Trophoblast cell (in vitro differentiated cells and primary cell): ENCODE data around the gene PLA2G12B.

Source experiments
- DNase-seq, 2 donors: peaks; one replicate each; pipeline ENCODE4 v3.0.0-alpha.2; 2016
- H2AFZ ChIP-seq: 2 replicates; pipeline ENCODE4 v1.6.1; 2013; ENCODE audit warnings: low read length, moderate library complexity, mild to moderate bottlenecking; ENCODE audit not compliant: insufficient read depth, poor library complexity
- H2AK5ac ChIP-seq: 2 replicates; pipeline ENCODE4 v1.6.1; 2013; ENCODE audit warnings: mild to moderate bottlenecking, low read length
- H2BK120ac ChIP-seq: 2 replicates; pipeline ENCODE4 v1.6.1; 2013; ENCODE audit warnings: low read length, mild to moderate bottlenecking, moderate library complexity; ENCODE audit not compliant: insufficient read depth, poor library complexity
- H2BK12ac ChIP-seq: 2 replicates; pipeline ENCODE4 v1.6.1; 2013; ENCODE audit warnings: mild to moderate bottlenecking, low read length, moderate library complexity
- H2BK5ac ChIP-seq: 2 replicates; pipeline ENCODE4 v1.6.1; 2013; ENCODE audit warnings: low read length, low read depth, moderate library complexity, mild to moderate bottlenecking; ENCODE audit not compliant: poor library complexity
- H3K14ac ChIP-seq: 2 replicates; pipeline ENCODE4 v1.6.1; 2013; ENCODE audit warnings: mild to moderate bottlenecking, low read length
- H3K18ac ChIP-seq: 2 replicates; pipeline ENCODE4 v1.6.1; 2013; ENCODE audit warnings: mild to moderate bottlenecking, low read length
- H3K23ac ChIP-seq: 2 replicates; pipeline ENCODE4 v1.6.1; 2013; ENCODE audit warnings: low read length
- H3K27ac ChIP-seq: 2 replicates; pipeline ENCODE4 v1.5.1; 2013; ENCODE audit warnings: low read depth, mild to moderate bottlenecking, inconsistent platforms, low read length, moderate library complexity
- H3K27me3 ChIP-seq: 2 replicates; pipeline ENCODE4 v1.6.1; 2013; ENCODE audit warnings: inconsistent platforms, mild to moderate bottlenecking, low read length, moderate library complexity; ENCODE audit not compliant: insufficient read depth
- H3K36me3 ChIP-seq, 2 experiments: 1 replicate in 1 of 2; 2 replicates in 1 of 2; pipeline ENCODE4 v1.6.1; 2013; ENCODE audit warnings: low read length in 2 of 2, mild to moderate bottlenecking in 2 of 2, moderate library complexity in 1 of 2; ENCODE audit not compliant: insufficient read depth in 2 of 2, control insufficient read depth in 1 of 2
- H3K4ac ChIP-seq: 2 replicates; pipeline ENCODE4 v1.6.1; 2013; ENCODE audit warnings: low read depth, mild to moderate bottlenecking, low read length, moderate library complexity
- H3K4me1 ChIP-seq, 2 experiments: 1 replicate in 1 of 2; 2 replicates in 1 of 2; pipeline ENCODE4 v1.6.1; 2013; ENCODE audit warnings: low read length in 2 of 2, mild to moderate bottlenecking in 2 of 2, moderate library complexity in 1 of 2; ENCODE audit not compliant: insufficient read depth in 2 of 2, control insufficient read depth in 1 of 2
- H3K4me2 ChIP-seq: 2 replicates; pipeline ENCODE4 v1.6.1; 2013; ENCODE audit warnings: inconsistent platforms, mild to moderate bottlenecking, low read length, moderate library complexity
- H3K4me3 ChIP-seq: 2 replicates; pipeline ENCODE4 v1.5.1; 2013; ENCODE audit warnings: mild to moderate bottlenecking, low read depth, low read length, inconsistent platforms
- H3K79me1 ChIP-seq: one replicate; pipeline ENCODE4 v1.6.1; 2013; ENCODE audit warnings: low read length
- H3K79me2 ChIP-seq: 2 replicates; pipeline ENCODE4 v1.6.1; 2013; ENCODE audit warnings: low read length, mild to moderate bottlenecking; ENCODE audit not compliant: control insufficient read depth, insufficient read depth, poor library complexity
- H3K9ac ChIP-seq: 2 replicates; pipeline ENCODE4 v1.6.1; 2013; ENCODE audit warnings: mild to moderate bottlenecking, low read length
- H3K9me3 ChIP-seq: 2 replicates; pipeline ENCODE4 v1.6.1; 2013; ENCODE audit warnings: low read depth, mild to moderate bottlenecking, control low read depth, inconsistent platforms, low read length; ENCODE audit not compliant: insufficient read depth
- H4K12ac ChIP-seq: 2 replicates; pipeline ENCODE4 v1.6.1; 2013; ENCODE audit warnings: low read depth, mild to moderate bottlenecking, low read length, moderate library complexity
- H4K8ac ChIP-seq: 2 replicates; pipeline ENCODE4 v1.6.1; 2013; ENCODE audit warnings: low read depth, mild to moderate bottlenecking, low read length, moderate library complexity
- H4K91ac ChIP-seq: one replicate; pipeline ENCODE4 v1.6.1; 2013; ENCODE audit warnings: low read depth, mild to moderate bottlenecking, low read length, moderate library complexity
- WGBS: extraction: QIAGEN DNeasy Blood & Tissue Kit; methylation state at CpG from one replicate; pipeline ENCODE4 v1.1.7; 2013; ENCODE audit warnings: missing lambda C conversion rate; ENCODE audit not compliant: insufficient read length, insufficient coverage; ENCODE audit errors: extremely low coverage; 5-methylcytosine and 5-hydroxymethylcytosine counted together

Gene PLA2G12B

DNA sequence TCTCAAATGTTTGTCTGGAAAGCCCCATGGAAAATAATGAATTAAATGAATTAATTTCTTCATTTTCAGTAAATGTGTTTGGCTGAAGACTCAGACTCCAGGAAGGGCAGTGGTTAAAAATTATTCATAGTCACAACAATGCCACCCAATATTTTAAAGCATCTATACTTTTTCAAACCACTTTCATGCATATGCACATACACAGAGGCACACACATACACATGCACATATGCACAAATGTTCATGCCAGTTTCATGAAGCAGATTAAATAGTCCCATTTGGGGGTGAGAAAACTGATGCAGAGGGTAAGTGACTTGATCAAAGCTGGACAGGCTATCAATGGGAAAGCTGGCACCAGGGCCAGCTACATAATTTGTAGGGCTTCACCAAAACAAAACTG lies 1.4 kb upstream of the PLA2G12B start:
- H4K91ac ChIP-seq, result no peak overlapping the region
- H2BK5ac ChIP-seq, result no peak overlapping the region
- no peaks in the 10 kb centered on the region for H3K36me3 ChIP-seq
- H3K9me3 ChIP-seq, result peaks cover 3% of the 10 kb centered on the region
- no peak overlapping the region for H2BK120ac ChIP-seq
- no peaks in the 10 kb centered on the region for H3K79me1 ChIP-seq
- no peak overlapping the region for H2AK5ac ChIP-seq
- no peak overlapping the region for H4K12ac ChIP-seq
- H3K79me2 ChIP-seq, result no peaks in the 10 kb centered on the region
- H2AFZ ChIP-seq, result no peak overlapping the region
- H3K4me1 ChIP-seq, result peaks cover 3 to 9% of the 10 kb centered on the region in 2 experiments
- DNase-seq, result no peak
- no peak overlapping the region for H3K4me3 ChIP-seq
- H3K9ac ChIP-seq, result no peak overlapping the region
- H4K8ac ChIP-seq, result no peak overlapping the region
- no peak overlapping the region for H3K4ac ChIP-seq
- H3K27ac ChIP-seq, result no peak overlapping the region
- H3K23ac ChIP-seq, result no peak overlapping the region
- H3K27me3 ChIP-seq, result no peaks in the 10 kb centered on the region
- no peak overlapping the region for H3K14ac ChIP-seq
- H2BK12ac ChIP-seq, result no peak overlapping the region
- no peak overlapping the region for H3K18ac ChIP-seq
- H3K4me2 ChIP-seq, result no peak overlapping the region

DNA sequence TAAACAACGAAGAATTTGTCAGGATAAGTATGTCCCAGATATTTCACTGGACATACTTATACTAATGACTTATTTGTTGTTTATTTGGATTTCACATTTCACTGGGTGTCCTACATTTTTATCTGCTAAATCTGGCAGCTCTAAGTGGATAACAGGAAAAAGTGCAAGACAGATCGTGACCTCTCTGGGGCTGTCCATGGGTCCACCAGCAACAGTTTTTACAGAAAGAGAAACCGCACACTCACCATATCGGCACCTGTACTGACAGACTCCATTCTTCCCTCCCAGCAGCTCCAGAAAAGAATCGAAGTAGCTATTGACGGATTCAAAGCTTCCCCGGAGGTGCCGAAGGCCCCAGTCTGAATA lies 393 bp downstream of the PLA2G12B start:
- no peak overlapping the region for H2AK5ac ChIP-seq
- H2BK12ac ChIP-seq, result no peak overlapping the region
- no peaks in the 10 kb centered on the region for H3K79me2 ChIP-seq
- H2BK5ac ChIP-seq, result no peak overlapping the region
- no peak overlapping the region for H3K27ac ChIP-seq
- peaks cover 3% of the 10 kb centered on the region for H3K9me3 ChIP-seq
- no CpG with 5 or more reads among the region's 8 CpGs for WGBS
- H3K4ac ChIP-seq, result no peak overlapping the region
- DNase-seq, result no peak
- H3K4me2 ChIP-seq, result no peak overlapping the region
- no peak overlapping the region for H2BK120ac ChIP-seq
- H3K18ac ChIP-seq, result no peak overlapping the region
- H3K9ac ChIP-seq, result no peak overlapping the region
- no peak overlapping the region for H3K14ac ChIP-seq
- H3K79me1 ChIP-seq, result no peaks in the 10 kb centered on the region
- H4K91ac ChIP-seq, result no peak overlapping the region
- no peaks in the 10 kb centered on the region for H3K27me3 ChIP-seq
- H3K4me3 ChIP-seq, result no peak overlapping the region
- no peak overlapping the region for H4K12ac ChIP-seq
- H4K8ac ChIP-seq, result no peak overlapping the region
- no peaks in the 10 kb centered on the region for H3K36me3 ChIP-seq
- H3K23ac ChIP-seq, result no peak overlapping the region
- H2AFZ ChIP-seq, result no peak overlapping the region
- H3K4me1 ChIP-seq, result peaks cover 3 to 9% of the 10 kb centered on the region in 2 experiments

DNA sequence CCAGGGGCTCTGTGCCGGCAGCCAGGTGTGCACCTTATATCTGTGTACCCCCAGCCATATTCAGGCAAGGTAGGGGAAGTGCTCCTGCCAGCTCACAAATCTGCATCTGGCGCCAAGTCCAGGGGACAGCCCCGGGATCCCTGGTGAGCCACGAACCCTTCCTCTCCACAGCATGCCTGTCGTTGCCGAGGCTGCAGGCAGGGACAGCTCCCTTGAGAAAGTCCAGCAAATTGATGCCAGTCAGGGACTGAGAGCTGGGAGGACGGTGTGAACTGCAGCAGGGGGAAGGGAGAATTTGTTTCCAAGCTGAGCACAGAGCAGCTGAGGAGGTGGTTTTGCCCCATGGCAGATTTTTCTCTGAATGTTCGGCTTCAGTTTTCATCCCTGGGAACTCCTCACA lies 919 bp downstream of the PLA2G12B start:
- H3K18ac ChIP-seq, result no peak overlapping the region
- peaks cover 3 to 9% of the 10 kb centered on the region in 2 experiments for H3K4me1 ChIP-seq
- no CpG with 5 or more reads among the region's 8 CpGs for WGBS
- H3K9ac ChIP-seq, result no peak overlapping the region
- H3K4me2 ChIP-seq, result no peak overlapping the region
- no peak overlapping the region for H2BK12ac ChIP-seq
- no peak overlapping the region for H3K27ac ChIP-seq
- H2BK5ac ChIP-seq, result no peak overlapping the region
- H3K79me2 ChIP-seq, result no peaks in the 10 kb centered on the region
- no peak overlapping the region for H4K8ac ChIP-seq
- no peak overlapping the region for H3K23ac ChIP-seq
- H3K9me3 ChIP-seq, result peaks cover 3% of the 10 kb centered on the region
- no peak overlapping the region for H3K4me3 ChIP-seq
- H3K14ac ChIP-seq, result no peak overlapping the region
- no peak overlapping the region for H2BK120ac ChIP-seq
- H4K91ac ChIP-seq, result no peak overlapping the region
- H3K36me3 ChIP-seq, result no peaks in the 10 kb centered on the region
- H2AFZ ChIP-seq, result no peak overlapping the region
- no peaks in the 10 kb centered on the region for H3K27me3 ChIP-seq
- H2AK5ac ChIP-seq, result no peak overlapping the region
- no peak overlapping the region for H4K12ac ChIP-seq
- H3K79me1 ChIP-seq, result no peaks in the 10 kb centered on the region
- no peak overlapping the region for H3K4ac ChIP-seq
- no peak for DNase-seq

DNA sequence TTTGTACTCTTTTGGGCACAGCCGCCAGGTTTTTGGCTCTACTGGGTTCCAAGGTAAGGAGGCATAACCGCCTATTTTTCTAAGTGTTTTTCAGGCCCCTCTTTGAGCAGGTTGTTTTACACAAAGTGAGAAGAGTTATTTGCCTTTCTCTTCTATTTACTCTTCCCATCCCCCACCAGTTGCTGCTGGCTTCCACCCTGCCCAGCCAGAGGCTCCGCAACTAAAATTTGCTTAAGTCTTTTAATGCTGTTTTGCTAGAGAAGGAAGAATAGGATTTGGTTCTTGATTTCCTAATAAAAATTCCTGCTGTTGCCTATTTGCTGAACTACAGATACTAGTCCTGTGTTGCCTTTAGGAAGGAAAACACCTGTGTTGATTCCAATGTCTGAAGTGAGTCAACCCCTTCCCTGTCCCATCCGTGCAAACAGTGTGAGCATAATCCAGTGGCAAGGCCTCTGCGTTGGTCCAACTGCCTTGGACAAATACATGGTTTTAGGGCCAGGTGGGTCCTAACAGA lies 1.9 kb downstream of the PLA2G12B start:
- no peak for DNase-seq
- Histone ChIP-seq H3K4me2 (no peak overlapping the region), H3K4ac (no peak overlapping the region), H3K4me3 (no peak overlapping the region), H3K27ac (no peak overlapping the region), H4K8ac (no peak overlapping the region), H3K4me1 (peaks cover 3 to 9% of the 10 kb centered on the region in 2 experiments), H2BK5ac (no peak overlapping the region), H3K23ac (no peak overlapping the region), H3K18ac (no peak overlapping the region), H2BK120ac (no peak overlapping the region), H3K79me1 (no peaks in the 10 kb centered on the region), H3K36me3 (no peaks in the 10 kb centered on the region), H2AFZ (no peak overlapping the region), H4K91ac (no peak overlapping the region), H3K14ac (no peak overlapping the region), H3K79me2 (no peaks in the 10 kb centered on the region), H3K27me3 (no peaks in the 10 kb centered on the region), H3K9me3 (peaks cover 3% of the 10 kb centered on the region), H3K9ac (no peak overlapping the region), H2BK12ac (no peak overlapping the region), H4K12ac (no peak overlapping the region), H2AK5ac (no peak overlapping the region)
- no CpG with 5 or more reads among the region's 5 CpGs for WGBS
